Measurements from ENCODE around the gene SEMA4B.

The SEMA4B gene

DNA sequence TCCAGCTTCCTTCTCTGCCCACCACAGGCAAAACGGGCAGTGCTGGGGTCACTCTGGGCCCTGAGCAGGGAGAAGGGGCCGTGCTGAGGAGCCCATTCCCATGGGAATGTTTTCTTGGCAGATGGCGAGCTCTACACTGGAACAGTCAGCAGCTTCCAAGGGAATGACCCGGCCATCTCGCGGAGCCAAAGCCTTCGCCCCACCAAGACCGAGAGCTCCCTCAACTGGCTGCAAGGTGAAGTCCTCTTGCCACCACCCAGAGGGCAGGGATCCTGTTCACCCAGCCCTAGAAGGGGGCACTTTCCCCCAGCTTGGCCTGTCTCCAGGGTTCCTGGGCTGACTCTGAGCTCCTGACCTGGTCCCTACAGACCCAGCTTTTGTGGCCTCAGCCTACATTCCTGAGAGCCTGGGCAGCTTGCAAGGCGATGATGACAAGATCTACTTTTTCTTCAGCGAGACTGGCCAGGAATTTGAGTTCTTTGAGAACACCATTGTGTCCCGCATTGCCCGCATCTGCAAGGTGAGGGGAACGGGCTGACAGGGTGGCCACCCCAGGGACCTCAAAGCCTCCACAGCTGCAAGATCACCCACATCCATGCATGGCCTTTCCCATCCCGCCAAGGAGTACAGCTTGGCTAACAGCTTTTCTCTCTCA, 20.2 kb downstream of the SEMA4B start:
- TF ChIP-seq NFIC (IDR thresholded peaks at IDR 0.05) (0 out of 2 replicates have a peak, but pooled peaks have one; percentile 49), RAD21 (IDR thresholded peaks at IDR 0.05; ENCODE audit: low read depth) (peak; percentile 96), EP300 (IDR thresholded peaks at IDR 0.05; ENCODE audit: borderline replicate concordance) (no peak)

DNA sequence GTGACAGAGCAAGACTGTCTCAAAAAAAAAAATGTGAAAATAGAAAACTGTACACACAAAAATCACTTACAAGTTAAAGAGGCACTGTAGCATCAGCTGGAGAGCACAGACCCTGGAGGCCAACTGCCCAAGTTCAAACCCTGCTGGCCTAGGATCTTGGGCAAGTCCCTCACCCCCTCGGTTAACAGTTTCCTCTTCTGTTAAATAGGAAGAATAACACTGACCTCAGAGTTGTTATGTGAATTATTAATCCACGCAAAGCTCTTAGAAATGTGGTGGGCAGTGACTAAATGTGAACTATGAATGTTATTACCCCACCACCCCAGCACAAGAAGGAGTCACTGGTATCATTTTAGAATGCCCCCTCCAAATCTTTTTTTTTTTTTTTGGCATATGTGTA, 21.4 kb downstream of the SEMA4B start:
- no peak for TF ChIP-seq TAF1 (IDR thresholded peaks at IDR 0.05; ENCODE audit: low read depth)
- TF ChIP-seq FOXM1 (IDR thresholded peaks at IDR 0.05; ENCODE audit: borderline replicate concordance, low read depth): no peak
- TF ChIP-seq TEAD4 (IDR thresholded peaks at IDR 0.05): no peak
- no peak for TF ChIP-seq NFIC (IDR thresholded peaks at IDR 0.05)
- no peak for TF ChIP-seq EP300 (IDR thresholded peaks at IDR 0.05; ENCODE audit: borderline replicate concordance)

DNA sequence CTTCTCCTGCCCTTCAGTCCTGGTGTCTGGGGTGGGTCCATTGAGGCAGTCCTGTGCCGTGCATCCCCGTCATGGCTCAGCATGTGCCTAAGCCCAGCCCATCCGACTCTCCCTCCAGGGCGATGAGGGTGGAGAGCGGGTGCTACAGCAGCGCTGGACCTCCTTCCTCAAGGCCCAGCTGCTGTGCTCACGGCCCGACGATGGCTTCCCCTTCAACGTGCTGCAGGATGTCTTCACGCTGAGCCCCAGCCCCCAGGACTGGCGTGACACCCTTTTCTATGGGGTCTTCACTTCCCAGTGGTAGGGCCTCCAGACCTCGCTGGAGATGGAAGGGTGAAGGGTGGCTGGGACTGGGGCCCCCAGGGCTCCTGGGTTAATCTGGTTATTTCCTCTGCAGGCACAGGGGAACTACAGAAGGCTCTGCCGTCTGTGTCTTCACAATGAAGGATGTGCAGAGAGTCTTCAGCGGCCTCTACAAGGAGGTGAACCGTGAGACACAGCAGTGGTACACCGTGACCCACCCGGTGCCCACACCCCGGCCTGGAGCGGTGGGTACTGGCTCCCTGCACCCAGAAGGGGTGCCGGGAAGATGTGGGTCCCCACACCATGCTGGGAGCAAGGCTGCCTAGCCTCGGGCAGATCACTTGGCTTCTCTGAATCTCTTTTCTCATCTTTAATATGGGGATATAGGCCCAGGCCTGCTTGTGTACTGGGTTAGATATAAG, 22.5 kb downstream of the SEMA4B start:
- no peak for TF ChIP-seq CREB1 (IDR thresholded peaks at IDR 0.05; ENCODE audit: low read depth)
- no peak for TF ChIP-seq TAF1 (IDR thresholded peaks at IDR 0.05; ENCODE audit: low read depth)
- TF ChIP-seq FOXM1 (IDR thresholded peaks at IDR 0.05; ENCODE audit: borderline replicate concordance, low read depth): no peak
- TF ChIP-seq, protein P1, sequence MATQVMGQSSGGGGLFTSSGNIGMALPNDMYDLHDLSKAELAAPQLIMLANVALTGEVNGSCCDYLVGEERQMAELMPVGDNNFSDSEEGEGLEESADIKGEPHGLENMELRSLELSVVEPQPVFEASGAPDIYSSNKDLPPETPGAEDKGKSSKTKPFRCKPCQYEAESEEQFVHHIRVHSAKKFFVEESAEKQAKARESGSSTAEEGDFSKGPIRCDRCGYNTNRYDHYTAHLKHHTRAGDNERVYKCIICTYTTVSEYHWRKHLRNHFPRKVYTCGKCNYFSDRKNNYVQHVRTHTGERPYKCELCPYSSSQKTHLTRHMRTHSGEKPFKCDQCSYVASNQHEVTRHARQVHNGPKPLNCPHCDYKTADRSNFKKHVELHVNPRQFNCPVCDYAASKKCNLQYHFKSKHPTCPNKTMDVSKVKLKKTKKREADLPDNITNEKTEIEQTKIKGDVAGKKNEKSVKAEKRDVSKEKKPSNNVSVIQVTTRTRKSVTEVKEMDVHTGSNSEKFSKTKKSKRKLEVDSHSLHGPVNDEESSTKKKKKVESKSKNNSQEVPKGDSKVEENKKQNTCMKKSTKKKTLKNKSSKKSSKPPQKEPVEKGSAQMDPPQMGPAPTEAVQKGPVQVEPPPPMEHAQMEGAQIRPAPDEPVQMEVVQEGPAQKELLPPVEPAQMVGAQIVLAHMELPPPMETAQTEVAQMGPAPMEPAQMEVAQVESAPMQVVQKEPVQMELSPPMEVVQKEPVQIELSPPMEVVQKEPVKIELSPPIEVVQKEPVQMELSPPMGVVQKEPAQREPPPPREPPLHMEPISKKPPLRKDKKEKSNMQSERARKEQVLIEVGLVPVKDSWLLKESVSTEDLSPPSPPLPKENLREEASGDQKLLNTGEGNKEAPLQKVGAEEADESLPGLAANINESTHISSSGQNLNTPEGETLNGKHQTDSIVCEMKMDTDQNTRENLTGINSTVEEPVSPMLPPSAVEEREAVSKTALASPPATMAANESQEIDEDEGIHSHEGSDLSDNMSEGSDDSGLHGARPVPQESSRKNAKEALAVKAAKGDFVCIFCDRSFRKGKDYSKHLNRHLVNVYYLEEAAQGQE (IDR thresholded peaks at IDR 0.05; ENCODE audit: low read depth): no peak
- no peak for TF ChIP-seq TCF12 (IDR thresholded peaks at IDR 0.05; ENCODE audit: low read depth)
- TF ChIP-seq EP300 (IDR thresholded peaks at IDR 0.05; ENCODE audit: borderline replicate concordance): no peak
- no peak for TF ChIP-seq NFIC (IDR thresholded peaks at IDR 0.05)
- no peak for TF ChIP-seq EGR1 (IDR thresholded peaks at IDR 0.05)
- no peak for TF ChIP-seq ZBTB7A (IDR thresholded peaks at IDR 0.05; ENCODE audit: low read depth)
- TF ChIP-seq CEBPB (IDR thresholded peaks at IDR 0.05): no peak
- TF ChIP-seq, protein P2, sequence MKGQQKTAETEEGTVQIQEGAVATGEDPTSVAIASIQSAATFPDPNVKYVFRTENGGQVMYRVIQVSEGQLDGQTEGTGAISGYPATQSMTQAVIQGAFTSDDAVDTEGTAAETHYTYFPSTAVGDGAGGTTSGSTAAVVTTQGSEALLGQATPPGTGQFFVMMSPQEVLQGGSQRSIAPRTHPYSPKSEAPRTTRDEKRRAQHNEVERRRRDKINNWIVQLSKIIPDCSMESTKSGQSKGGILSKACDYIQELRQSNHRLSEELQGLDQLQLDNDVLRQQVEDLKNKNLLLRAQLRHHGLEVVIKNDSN (IDR thresholded peaks at IDR 0.05): no peak
- no peak for TF ChIP-seq TEAD4 (IDR thresholded peaks at IDR 0.05)
- no peak for TF ChIP-seq RAD21 (IDR thresholded peaks at IDR 0.05; ENCODE audit: low read depth)
- TF ChIP-seq, protein P3, sequence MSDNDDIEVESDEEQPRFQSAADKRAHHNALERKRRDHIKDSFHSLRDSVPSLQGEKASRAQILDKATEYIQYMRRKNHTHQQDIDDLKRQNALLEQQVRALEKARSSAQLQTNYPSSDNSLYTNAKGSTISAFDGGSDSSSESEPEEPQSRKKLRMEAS (IDR thresholded peaks at IDR 0.05): no peak
- no peak for TF ChIP-seq YY1 (IDR thresholded peaks at IDR 0.05; ENCODE audit: low read depth)

DNA sequence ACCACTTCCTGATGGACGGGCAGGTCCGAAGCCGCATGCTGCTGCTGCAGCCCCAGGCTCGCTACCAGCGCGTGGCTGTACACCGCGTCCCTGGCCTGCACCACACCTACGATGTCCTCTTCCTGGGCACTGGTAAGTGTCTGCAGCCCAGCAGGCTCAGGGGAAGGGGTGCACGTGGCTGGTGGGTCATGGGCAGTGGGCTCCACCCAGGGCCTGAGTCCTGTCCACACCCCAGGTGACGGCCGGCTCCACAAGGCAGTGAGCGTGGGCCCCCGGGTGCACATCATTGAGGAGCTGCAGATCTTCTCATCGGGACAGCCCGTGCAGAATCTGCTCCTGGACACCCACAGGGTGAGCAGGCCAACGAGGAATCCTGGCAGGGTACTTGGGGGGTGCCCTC, 23.9 kb downstream of the SEMA4B start:
- TF ChIP-seq EGR1 (IDR thresholded peaks at IDR 0.05) (no peak), CREB1 (IDR thresholded peaks at IDR 0.05; ENCODE audit: low read depth) (no peak), NFIC (IDR thresholded peaks at IDR 0.05) (no peak), YY1 (IDR thresholded peaks at IDR 0.05; ENCODE audit: low read depth) (no peak), EP300 (IDR thresholded peaks at IDR 0.05; ENCODE audit: borderline replicate concordance) (no peak), CEBPB (IDR thresholded peaks at IDR 0.05) (no peak), RAD21 (IDR thresholded peaks at IDR 0.05; ENCODE audit: low read depth) (no peak), FOXM1 (IDR thresholded peaks at IDR 0.05; ENCODE audit: borderline replicate concordance, low read depth) (no peak), TCF12 (IDR thresholded peaks at IDR 0.05; ENCODE audit: low read depth) (no peak), TAF1 (IDR thresholded peaks at IDR 0.05; ENCODE audit: low read depth) (no peak), TEAD4 (IDR thresholded peaks at IDR 0.05) (no peak), ZBTB7A (IDR thresholded peaks at IDR 0.05; ENCODE audit: low read depth) (no peak)
- TF ChIP-seq, protein P2 (IDR thresholded peaks at IDR 0.05): no peak
- TF ChIP-seq, protein P3 (IDR thresholded peaks at IDR 0.05): no peak
- TF ChIP-seq, protein P1 (IDR thresholded peaks at IDR 0.05; ENCODE audit: low read depth): no peak

DNA sequence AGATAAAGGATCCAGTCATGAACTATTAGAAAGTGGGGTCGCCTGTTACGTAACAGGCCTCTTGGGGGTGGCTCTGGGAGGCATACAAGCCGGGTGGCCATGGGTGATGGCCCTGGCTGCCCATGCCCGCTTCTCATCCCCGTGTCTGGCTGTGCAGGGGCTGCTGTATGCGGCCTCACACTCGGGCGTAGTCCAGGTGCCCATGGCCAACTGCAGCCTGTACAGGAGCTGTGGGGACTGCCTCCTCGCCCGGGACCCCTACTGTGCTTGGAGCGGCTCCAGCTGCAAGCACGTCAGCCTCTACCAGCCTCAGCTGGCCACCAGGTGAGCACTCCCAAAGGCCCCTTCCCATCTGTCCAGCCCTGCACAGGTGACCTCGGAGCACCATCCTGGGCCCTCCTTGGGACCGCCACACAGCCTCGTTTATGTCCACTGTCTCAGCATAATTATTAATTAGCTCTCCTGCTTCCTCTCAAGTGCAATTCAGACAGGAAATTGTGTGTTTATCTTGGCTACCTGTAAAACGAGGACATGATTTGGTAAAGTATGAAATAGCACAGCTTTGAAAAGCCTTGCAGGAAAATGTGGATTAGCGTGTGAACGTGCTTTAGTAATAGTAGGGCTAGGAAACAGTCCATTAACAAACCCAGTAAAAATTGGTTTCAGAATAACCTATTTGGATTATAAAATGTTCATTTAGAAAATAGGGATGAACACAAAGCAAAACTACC, 24.5 kb downstream of the SEMA4B start:
- TF ChIP-seq CREB1 (IDR thresholded peaks at IDR 0.05; ENCODE audit: low read depth): no peak
- no peak for TF ChIP-seq FOXM1 (IDR thresholded peaks at IDR 0.05; ENCODE audit: borderline replicate concordance, low read depth)
- no peak for TF ChIP-seq CEBPB (IDR thresholded peaks at IDR 0.05)
- no peak for TF ChIP-seq RAD21 (IDR thresholded peaks at IDR 0.05; ENCODE audit: low read depth)
- no peak for TF ChIP-seq NFIC (IDR thresholded peaks at IDR 0.05)
- TF ChIP-seq TEAD4 (IDR thresholded peaks at IDR 0.05): no peak
- TF ChIP-seq, protein P3 (IDR thresholded peaks at IDR 0.05): no peak
- no peak for TF ChIP-seq ZBTB7A (IDR thresholded peaks at IDR 0.05; ENCODE audit: low read depth)
- TF ChIP-seq EGR1 (IDR thresholded peaks at IDR 0.05): no peak
- no peak for TF ChIP-seq TCF12 (IDR thresholded peaks at IDR 0.05; ENCODE audit: low read depth)
- no peak for TF ChIP-seq YY1 (IDR thresholded peaks at IDR 0.05; ENCODE audit: low read depth)
